Stimulated activated CD4-positive, alpha-beta T cell treated with anti-CD3 and anti-CD28 coated beads, Interleukin-4, amount 100 ng/mL, for 1 hour (primary cell): ENCODE data around the gene BLOC1S4.
"Not testable (repeated sequence)": the region's sequence is repeated elsewhere in the genome, so short reads cannot be mapped to it uniquely, and the experiment has no call there.

Source experiments
- DNase-seq: peaks from one replicate; pipeline ENCODE4 v3.0.0-alpha.2; 2020

BLOC1S4 gene, protein sequence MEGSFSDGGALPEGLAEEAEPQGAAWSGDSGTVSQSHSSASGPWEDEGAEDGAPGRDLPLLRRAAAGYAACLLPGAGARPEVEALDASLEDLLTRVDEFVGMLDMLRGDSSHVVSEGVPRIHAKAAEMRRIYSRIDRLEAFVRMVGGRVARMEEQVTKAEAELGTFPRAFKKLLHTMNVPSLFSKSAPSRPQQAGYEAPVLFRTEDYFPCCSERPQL

DNA sequence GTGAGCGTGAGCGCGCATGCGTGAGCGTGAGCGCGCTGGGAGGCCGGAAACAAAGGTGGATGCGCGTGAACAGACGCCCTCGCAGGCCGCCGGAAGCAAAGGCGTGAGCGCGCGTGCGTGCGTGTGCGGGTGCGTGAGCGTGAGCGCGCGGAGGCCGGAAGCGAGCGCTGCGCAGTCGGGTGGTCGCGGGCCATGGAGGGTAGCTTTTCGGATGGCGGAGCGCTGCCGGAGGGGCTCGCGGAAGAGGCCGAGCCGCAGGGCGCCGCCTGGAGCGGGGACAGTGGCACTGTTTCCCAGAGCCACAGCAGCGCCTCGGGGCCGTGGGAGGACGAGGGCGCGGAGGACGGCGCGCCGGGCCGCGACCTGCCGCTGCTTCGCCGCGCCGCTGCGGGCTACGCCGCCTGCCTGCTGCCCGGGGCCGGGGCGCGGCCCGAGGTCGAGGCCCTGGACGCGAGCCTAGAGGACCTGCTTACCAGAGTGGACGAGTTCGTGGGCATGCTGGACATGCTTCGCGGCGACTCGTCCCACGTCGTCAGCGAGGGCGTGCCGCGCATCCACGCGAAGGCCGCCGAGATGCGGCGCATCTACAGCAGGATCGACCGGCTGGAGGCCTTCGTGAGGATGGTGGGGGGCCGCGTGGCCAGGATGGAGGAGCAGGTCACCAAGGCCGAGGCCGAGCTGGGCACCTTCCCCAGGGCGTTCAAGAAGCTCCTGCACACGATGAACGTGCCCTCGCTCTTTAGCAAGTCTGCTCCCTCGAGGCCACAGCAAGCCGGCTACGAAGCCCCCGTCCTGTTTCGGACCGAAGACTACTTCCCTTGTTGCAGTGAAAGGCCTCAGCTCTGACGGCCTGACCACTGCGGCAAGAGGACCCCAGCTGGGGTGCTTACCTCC is at the start of gene BLOC1S4:
Gene BLOC1S4 (plus strand): TSS at position 157 of the 894 bp plus-strand sequence. CDS start 36 bp downstream, at position 193.
- DNase-seq = peak; percentile 86

DNA sequence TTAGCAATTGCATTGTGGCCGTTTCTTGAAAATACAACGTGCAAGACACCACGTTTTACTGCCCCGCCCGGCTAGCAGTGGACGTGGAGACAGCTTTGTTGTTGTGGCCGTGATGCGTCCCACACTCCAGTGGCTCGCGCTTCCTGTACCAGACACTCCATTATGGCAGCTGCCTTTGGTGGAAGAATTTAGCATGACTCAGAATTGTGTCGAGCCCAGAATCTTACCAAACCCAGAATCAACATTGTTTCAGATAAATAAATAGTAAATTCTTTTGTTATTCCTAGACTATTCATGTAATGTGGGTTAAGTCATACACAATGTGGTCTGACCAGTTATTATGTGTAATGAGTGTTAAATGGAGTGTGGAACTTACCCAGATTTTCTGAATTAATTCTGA is 47.6 kb upstream of the BLOC1S4 start:
- no peak for DNase-seq

DNA sequence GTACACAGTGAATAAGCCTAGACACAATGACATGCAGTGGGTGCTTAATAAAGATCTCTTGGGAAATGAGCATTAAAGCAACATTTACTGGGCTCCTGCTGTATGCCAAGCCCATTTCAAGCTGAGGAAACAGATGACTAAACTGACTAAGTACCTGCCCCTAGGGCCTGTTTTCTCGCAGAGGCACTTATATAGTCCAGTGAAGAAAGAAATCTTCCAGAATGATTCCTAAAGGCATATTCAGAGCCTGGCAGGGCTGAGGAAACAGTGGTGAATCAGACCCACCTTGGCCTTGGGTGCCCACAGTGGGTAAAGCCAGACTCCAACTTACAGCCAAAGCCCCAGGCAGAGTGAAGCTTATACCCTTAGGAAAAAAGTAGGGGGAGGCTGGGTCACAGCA is 44.3 kb upstream of the BLOC1S4 start:
- DNase-seq = no peak

DNA sequence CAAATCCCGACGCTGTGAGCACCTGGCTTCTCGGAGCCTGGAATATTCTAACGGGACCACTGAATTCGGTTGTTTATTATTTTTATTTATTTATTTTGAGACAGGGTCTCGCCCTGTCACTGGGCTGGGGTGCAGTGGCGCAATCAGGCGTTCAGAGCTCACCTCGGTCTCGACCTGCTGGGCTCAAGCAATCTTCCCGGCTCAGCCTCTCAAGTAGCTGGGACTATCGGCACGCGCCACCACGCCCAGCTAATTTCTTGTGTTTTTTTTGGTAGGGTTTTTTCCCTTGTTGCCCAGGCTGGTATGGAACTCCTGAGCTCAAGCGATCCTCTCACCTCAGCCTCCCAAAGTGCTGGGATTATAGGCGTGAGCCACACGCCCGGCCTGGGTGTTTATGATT is 43.8 kb upstream of the BLOC1S4 start:
- DNase-seq = no peak

DNA sequence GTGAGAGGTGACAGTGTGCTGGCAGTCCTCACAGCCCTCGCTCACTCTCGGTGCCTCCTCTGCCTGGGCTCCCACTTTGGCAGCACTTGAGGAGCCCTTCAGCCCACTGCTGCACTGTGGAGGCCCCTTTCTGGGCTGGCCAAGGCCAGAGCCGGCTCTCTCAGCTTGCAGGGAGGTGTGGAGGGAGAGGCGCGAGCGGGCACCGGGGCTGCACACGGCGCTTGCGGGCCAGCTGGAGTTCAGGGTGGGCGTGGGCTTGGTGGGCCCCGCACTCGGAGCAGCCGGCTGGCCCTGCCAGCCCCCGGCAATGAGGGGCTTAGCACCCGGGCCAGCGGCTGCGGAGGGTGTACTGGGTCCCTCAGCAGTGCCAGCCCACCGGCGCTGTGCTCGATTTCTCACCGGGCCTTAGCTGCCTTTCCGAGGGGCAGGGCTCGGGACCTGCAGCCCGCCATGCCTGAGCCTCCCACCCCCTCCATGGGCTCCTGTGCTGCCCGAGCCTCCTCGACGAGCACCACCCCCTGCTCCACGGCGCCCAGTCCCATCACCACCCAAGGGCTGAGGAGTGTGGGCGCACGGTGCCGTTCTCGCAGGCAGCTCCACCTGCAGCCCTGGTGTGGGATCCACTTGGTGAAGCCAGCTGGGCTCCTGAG is 43.3 kb upstream of the BLOC1S4 start:
- DNase-seq = not testable (repeated sequence)

DNA sequence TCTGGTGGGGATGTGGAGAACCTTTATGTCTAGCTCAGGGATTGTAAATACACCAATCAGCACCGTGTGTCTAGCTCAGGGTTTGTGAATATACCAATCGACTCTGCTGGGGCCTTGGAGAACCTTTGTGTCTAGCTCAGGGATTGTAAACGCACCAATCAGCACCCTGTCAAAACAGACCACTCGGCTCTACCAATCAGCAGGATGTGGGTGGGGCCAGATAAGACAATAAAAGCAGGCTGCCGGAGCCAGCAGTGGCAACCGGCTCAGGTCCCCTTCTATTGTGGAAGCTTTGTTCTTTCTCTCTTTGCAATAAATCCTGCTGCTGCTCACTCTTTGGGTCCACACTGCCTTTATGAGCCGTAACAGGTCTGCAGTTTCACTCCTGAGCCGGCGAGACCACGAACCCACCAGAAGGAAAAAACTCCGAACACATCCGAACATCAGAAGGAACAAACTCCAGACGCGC is 42.7 kb upstream of the BLOC1S4 start:
- peak; percentile 32 for DNase-seq

DNA sequence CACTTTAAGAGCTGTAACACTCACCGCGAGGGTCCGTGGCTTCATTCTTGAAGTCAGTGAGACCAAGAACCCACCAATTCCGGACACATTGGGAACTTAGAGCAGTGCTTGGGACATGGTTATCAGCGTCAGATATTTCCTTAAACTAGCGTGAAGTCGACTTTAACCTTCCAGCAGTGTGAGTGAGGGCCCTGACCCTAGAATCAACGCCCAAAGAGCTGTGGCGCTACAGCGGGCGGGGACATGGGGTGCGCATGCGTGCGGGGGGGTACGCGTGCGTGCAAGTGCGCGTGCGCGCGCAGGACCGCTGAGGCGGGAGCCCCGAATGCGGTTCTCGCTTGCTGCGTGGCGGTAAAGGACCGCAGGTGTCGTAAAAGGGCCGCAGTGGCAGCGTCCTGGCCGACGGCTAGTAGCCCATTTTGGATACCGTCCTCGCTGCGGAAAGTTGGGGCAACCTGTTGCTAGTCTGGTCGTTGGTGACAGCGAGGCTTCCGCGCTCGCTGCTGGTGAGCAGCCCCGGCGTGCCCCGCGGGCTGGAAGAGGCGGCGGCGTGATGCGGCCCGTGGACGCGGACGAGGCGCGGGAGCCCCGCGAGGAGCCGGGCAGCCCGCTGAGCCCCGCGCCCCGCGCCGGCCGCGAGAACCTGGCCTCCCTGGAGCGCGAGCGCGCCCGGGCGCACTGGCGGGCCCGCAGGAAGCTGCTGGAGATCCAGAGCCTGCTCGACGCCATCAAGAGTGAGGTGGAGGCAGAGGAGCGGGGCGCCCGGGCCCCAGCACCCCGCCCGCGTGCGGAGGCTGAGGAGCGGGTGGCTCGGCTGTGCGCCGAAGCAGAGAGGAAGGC is 42.1 kb upstream of the BLOC1S4 start:
- peak; percentile 92 for DNase-seq

DNA sequence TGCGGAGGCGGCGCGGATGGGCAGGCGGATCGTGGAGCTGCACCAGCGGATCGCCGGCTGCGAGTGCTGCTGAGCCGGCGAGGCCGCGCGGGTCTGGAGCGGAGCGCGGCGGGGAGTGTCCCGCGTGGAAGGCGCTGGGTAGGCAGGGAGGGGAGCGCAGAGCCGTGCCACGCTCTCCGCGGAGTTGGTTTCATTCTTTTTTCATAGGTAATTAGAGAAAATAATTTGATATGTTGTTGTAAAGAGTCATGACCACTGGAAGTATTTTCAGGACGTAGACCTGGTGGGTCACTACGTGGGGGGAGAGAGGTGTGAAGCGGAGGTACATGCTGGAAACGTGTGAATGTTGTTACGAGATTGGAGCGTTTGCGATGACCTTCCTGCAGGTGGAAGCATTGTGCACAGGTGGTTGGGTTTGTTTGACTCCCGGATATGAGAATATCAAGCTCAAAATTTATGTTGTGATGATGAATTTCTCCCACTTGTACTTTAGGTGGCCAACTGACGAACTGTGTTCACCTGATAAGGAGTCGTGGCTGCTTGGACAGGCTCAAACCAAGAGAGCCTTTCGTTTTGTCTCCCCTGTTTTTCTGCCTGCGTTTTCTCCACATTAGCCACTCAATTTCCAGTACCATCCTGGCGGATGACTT is 41.3 kb upstream of the BLOC1S4 start:
- DNase-seq = peak; percentile 56

DNA sequence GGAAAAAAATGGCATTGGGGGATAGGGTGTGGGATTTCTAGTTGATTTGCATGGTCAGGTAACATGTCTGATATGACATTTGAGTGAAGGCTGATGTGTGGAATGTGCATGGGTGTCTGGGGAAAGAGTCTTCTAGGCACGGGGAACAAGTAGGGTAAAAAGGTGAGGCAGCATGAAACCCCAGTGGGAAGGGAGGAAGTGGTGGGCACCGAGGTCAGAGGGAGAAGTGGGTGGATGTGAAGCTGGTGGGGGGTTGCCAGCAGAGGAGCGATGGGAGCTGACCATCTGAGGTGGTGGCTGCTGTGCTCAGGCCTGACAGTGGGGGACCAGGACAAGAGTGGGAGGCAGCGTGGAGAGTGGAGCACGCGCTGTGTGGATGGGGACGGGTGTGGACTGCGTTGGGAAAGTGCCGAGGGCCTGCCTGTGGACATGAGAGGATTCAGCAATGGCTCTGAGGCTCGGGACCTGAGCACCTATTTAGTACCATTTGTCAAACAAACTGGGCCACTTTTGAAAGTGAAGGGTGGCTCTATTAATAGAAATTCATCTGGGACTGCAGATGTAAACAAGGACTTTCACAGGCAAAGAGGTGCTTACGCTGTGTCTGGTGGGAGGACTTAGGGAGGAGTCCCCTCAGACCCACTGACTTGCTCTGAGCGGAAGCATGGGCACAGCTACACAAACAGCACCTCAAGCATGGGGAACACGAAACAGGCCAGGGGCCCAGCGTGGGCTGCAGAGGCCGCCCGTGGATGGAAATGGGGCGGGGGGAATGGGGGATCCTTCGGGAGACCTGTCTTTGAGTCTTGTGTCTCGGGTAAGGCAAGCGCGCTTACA is 39.0 kb upstream of the BLOC1S4 start:
- DNase-seq = no peak

DNA sequence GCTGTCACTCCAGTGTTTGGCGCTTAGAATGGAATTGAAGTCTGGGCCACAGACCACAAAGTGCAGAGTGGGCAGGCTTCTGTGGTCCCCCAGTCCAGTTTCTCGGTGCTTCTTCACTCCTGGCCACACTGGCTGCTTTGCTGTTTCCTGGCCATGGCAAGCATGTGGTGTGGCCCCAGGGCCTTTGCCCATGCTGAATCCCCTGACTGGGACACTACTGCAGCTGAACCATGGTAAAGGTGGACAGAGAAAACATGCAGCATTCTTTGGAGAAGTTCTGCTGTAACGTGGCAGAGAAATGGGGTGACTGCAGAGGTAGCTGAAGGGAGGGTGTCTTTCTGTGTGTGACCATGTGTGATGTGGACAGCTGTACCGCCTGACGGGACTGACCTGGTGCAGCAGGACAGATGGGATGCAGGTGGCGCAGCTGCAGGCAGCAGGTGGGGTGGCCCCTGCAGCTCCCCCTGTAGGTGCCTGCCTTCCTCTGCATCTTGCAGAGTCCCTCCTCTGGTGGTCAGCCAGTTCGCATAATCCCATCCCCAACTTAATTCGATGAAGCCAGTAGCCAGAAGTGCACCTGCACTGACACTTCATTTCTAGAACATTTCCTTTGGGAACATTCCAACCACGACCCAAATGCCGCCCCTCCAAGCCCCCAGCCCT is 35.5 kb upstream of the BLOC1S4 start:
- no peak for DNase-seq

DNA sequence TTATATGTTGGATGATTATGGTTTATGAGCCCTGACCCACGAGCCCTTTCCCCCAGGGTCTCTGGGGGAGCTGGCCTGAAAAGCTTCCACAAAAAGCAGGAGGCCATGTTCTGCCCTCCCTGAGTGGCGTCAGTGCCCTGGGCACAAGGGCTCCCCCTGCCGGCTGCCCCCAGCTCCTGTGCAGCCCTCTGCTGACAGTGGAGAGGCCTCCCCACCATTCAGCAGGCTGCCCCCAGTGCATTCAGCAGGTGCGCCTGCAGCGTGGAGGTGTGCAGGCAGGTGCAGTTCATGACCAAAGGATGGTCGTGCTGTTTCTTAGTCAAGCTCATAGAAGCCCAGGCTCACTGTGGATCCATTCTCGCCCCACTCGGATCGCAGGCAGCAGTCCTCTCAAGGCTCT is 34.8 kb upstream of the BLOC1S4 start:
- DNase-seq = no peak

DNA sequence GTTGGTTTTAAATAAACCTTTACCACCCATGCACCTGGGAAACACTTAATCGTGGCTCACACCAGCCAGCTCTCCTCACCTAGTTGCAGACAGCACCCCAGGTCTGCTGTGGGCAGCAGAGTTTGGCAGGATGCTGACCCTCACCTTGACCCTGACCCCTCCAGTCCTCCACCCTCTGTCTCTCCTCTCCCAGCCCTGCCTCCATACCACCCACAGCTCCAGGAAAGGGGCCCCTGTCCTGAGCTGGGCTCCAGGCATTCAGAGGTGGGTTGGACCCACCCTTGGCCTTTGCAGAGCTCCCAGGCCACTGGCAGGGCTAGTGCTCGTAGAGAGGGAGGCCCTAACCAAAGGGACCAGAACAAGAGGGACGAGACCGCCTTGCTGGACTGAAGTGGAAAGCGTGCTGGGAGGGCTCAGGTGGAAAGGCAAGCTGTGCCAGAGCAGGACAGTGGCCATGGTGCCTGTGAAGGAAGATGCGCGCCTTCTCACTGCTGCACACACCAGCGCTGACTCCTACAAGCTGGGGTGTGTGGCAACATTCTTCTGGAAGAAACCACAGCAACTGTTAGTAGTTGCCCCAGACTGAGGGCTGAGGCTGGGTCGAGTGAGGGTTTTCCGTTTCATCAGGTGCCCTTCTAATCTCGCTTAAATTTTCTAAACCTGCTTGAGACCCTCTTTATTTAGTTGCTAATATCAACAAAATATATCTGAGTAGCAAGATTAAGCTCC is 32.9 kb upstream of the BLOC1S4 start:
- no peak for DNase-seq

DNA sequence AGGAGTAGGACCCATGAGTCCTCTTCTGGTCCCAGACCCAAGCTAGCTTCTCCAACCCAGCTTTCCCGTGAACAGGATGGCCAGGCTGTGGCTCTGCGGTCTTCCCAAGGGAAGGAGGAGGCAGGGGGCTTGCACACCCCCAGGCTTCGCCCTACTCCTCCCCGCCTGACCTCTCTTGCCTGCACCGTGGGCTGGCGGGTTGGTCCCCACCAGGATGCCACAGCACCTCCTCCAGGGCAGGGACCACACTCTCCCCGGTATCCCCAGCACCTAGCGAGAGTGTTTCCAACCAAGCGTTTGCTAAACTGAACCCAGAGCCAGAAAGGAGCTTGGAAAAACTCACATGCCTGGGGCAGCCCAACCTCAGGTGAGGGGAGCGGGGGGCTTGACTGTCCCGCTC is 31.3 kb upstream of the BLOC1S4 start:
- DNase-seq = no peak

DNA sequence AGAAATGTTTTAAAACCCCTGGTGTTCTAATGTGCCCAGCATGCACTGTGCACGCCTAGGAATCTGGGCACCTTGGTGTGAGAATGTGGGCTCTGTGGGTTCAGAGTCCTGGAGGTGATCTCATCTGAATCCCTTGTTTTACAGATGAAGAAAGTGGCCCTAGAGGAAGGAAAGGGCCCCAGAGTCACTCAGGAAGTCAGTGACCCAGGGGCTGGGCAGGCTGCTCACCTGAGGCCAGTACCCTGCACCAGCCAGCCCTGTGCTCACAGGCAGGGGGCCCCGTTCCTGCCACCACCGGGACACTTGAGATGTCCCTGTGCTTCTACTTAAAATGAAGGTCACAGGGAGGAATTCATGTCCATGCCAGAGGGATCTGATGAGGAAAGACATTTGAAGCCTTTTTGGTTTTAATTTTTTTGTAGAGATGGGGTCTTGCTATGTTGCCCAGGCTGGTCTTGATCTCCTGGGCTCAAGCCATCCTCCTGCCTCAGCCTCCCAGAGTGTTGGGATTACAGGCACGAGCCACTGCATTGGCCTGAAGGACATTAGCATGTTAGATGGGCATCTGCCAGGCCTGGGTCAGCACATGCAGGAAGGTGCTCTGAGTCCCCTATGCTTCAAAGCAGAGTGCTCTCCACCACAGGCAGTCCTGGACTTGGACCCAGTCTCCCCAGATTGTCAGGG is 29.7 kb upstream of the BLOC1S4 start:
- no peak for DNase-seq

DNA sequence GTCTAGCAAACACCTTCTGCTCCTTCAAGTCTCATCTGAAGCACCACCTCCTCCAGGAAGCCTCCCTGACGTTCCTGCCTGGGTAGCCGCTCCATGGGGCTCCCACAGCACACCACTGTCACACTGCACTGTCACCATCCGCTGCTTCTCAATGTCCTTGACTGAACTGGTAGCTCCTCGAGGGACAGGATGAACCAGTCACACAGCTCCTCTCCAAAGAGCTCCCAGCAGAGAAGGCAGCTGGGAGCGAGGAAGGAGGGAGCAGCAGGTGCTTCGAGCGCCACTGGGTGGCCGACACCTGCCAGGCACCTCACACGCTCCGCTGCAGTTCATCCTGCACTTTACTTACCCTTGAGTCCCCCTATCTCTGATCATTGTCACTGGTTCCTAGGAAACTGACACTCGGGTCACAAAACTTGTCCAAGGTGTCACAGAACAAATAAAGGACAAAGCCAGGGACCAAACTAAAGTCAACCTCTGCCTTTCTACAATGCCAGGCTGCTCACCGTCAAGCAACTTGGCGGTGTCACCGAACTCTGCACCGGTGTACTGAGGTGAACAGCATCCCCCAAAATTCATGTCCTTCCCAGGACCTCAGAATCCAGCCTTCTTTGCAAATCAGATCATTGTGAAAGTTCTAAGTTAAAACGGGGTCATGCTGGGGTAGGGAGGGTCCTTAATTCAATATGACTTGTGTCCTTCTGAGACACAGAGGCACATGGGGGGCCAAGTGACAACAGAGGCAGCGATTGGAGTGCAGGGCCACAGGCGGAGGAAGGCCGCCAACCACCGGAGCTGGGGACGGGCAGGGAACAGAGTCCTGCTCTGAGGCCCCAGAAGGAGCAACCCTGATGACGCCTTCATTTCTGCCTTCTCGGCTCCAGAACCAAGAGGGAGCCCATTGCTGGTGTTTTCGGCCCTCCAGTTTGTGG is 27.8 kb upstream of the BLOC1S4 start:
- DNase-seq = no peak

DNA sequence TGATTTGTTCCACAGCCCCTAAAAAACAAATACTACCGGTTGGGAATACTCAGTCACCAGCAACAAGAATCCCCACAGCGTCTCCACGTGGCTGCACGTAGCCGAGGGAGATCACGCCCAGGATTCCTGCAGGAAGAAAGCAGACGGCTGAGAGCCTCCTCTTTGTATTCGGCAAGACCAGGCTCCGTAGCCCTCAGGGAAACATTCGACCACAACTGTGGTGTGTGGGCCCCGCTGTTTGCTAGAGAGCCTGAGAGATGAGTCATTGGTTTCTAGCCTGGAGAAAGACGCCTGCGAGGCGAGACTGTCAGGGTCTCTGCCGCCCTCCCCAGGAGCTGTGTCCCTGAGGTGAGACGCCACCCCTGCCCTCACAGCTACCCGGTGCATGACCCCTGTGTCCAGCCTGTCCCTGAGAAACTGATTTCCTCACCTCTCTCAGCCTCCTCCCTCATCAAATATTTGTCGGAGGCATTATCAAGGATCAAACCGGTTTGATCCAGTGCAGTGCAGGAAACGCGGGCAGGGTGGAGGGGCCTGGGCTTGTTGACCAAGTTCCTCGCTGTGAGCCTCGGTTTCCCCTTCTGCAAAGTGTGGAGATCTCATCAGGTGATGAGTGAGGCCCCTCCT is 27.0 kb upstream of the BLOC1S4 start:
- peak; percentile 67 for DNase-seq

DNA sequence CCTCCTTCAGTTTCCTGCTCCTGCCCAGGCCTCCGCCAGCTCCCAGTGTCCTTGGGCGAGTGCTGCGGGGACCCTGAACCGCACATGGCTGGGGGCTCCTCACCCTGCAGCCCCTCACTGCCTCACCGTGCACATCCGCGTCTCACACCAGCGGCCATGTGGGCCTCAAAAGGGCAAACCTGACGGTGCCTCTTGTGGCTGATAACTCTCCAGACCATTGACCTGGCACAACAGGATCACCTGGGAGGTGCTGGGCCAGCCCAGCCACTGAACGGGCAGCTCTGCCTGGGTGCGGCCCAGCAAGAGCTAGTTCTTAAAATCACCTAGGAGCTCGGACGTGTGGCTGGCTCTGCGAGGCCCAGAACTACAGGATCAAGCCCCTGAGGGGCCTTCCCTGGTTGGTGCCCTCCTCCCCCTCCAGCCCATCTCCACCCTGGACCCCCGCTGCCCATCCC is 26.4 kb upstream of the BLOC1S4 start:
- DNase-seq = no peak

DNA sequence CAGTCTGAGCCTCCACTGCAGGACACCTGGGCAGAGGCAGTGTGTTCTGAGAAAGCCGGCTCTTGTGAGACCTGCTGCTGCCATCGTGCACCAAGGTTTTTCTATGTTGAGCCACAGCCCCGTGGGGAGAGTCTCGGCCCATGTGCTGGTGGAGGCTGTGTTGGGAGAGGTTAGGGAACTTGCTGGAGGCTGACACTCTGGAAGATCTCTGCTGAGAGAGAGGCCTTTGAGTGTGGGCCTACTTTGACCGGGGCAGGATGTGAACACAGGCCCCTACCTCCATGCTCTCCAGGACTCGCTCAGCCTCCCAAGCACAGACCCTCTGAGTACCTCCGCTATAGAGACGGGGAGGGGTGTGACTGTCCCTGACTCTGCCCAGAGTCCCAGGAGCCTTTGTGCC is 23.6 kb upstream of the BLOC1S4 start:
- no peak for DNase-seq
